WTC11 (cell line): ENCODE measurements around the gene SH2D4B.

ENCODE experiments used
- E2F1 ChIP-seq: sonication (generic); formaldehyde crosslinking; IDR thresholded peaks from 2 replicates; pipeline ENCODE4 v1.8.0; 2022; ENCODE audit warnings: mild to moderate bottlenecking, missing genetic modification reagents
- KAT7 ChIP-seq: sonication (generic); formaldehyde crosslinking; IDR thresholded peaks from 2 replicates; pipeline ENCODE4 v1.8.1; 2023; ENCODE audit warnings: missing genetic modification reagents, mild to moderate bottlenecking, borderline replicate concordance
- MLX ChIP-seq: sonication (generic); formaldehyde crosslinking; IDR thresholded peaks from 2 replicates; pipeline ENCODE4 v1.8.1; 2023; ENCODE audit warnings: mild to moderate bottlenecking, missing genetic modification reagents, moderate library complexity
- TF ChIP-seq, protein P1 (sequence below): sonication (generic); formaldehyde crosslinking; IDR thresholded peaks from 2 replicates; pipeline ENCODE4 v1.8.1; 2022; ENCODE audit warnings: low read depth, mild to moderate bottlenecking, moderate library complexity, missing genetic modification reagents, borderline replicate concordance
- TF ChIP-seq, protein P2 (sequence below): fragments of 200-600 bp; IDR thresholded peaks from 2 replicates; pipeline ENCODE4 v1.8.0; 2022; ENCODE audit warnings: antibody characterized with exemption

DNA sequence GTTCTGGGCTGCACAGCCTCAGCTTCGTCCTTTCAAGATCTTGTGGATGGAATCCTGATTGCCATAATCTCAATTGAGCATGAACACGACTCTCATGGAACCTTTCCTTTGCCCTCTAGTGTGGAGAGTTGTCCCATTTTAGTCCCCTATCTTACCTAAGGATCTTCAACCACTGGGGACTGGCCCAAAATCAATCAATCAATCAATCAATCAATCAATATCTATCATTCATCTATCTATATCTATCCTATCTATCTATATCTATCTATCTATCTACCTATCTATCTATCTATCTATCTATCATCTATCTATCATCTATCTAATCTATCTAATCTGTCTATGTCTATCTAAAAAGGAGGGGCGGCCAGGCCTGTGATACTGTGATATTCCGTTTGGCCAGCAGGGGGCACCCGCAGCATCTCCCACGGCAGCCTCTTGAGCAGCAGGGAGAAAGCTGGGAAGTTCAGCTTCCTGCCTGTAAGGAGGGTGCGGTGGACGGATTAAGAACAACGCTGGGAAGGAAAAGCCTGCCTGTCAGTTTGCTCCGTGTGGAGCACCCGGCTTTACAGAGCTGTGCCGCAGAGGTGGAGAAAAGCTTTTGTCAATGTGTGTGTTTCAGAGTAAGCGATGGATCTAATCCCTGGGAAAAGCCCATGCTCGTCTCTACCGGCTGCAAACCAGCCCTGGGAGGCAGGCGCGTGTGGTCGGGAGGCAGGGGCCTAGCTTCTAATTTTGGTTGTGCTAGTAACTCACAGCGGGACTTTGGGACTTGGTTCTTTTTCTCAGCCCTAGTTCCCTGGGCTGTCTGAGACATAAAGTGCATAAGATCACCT, 124.9 kb downstream of the SH2D4B start:
- no peak for TF ChIP-seq E2F1 (CRISPR knock-in tag)
- TF ChIP-seq, protein P1, sequence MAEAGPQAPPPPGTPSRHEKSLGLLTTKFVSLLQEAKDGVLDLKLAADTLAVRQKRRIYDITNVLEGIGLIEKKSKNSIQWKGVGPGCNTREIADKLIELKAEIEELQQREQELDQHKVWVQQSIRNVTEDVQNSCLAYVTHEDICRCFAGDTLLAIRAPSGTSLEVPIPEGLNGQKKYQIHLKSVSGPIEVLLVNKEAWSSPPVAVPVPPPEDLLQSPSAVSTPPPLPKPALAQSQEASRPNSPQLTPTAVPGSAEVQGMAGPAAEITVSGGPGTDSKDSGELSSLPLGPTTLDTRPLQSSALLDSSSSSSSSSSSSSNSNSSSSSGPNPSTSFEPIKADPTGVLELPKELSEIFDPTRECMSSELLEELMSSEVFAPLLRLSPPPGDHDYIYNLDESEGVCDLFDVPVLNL, result no peak
- TF ChIP-seq, protein P2, sequence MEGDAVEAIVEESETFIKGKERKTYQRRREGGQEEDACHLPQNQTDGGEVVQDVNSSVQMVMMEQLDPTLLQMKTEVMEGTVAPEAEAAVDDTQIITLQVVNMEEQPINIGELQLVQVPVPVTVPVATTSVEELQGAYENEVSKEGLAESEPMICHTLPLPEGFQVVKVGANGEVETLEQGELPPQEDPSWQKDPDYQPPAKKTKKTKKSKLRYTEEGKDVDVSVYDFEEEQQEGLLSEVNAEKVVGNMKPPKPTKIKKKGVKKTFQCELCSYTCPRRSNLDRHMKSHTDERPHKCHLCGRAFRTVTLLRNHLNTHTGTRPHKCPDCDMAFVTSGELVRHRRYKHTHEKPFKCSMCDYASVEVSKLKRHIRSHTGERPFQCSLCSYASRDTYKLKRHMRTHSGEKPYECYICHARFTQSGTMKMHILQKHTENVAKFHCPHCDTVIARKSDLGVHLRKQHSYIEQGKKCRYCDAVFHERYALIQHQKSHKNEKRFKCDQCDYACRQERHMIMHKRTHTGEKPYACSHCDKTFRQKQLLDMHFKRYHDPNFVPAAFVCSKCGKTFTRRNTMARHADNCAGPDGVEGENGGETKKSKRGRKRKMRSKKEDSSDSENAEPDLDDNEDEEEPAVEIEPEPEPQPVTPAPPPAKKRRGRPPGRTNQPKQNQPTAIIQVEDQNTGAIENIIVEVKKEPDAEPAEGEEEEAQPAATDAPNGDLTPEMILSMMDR, result peak; percentile 88
- no peak for TF ChIP-seq MLX (CRISPR knock-in tag)
- TF ChIP-seq KAT7 (CRISPR knock-in tag), result no peak
